ENCODE measurements around the gene DKK3.

The DKK3 gene

GRCh38 chr11:11937433-11937832 is 71.0 kb downstream of the DKK3 start:
- no peak for DNase-seq (ENCODE audit: low read depth, low spot score)
- Histone ChIP-seq H3K9me3 (ENCODE audit: control insufficient read depth, insufficient read depth, low read length) (no peaks in the 10 kb centered on the region), H3K4me3 (ENCODE audit: low read length) (no peak overlapping the region), H3K27me3 (ENCODE audit: control insufficient read depth, insufficient read depth, low read length) (no peaks in the 10 kb centered on the region), H3K4me1 (ENCODE audit: control insufficient read depth, insufficient read depth, low read length) (no peaks in the 10 kb centered on the region; the same call in 1 of the 2 replicates), H3K27ac (ENCODE audit: low read length) (no peak overlapping the region), H3K36me3 (ENCODE audit: control insufficient read depth, insufficient read depth, low read length) (no peaks in the 10 kb centered on the region)
- WGBS (ENCODE audit: insufficient coverage, insufficient read length), result no CpG with 5 or more reads among the region's 3 CpGs

DNA sequence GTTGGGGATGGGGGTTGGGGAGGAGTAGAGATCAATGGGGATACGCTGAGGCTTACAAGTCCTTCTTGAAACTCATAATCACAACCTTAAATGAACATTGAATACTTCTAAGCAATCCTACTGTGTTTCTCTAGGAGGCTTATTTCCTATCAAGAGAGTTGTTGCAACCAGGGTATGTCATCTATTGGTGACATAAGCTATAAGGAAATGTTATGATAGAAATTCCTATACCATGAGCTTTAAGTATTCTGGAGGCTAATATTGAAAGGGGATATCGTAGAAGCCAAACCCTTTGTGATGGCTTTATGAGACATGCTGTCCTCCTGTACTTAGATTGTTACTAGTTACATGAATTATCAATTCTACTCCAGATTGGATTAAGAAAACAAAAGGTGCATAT is 72.9 kb downstream of the DKK3 start:
- H3K27me3 ChIP-seq (ENCODE audit: control insufficient read depth, insufficient read depth, low read length), result no peaks in the 10 kb centered on the region
- no peaks in the 10 kb centered on the region for H3K4me1 ChIP-seq (ENCODE audit: control insufficient read depth, insufficient read depth, low read length)
- no peak for DNase-seq (ENCODE audit: low read depth, low spot score)
- no peaks in the 10 kb centered on the region for H3K36me3 ChIP-seq (ENCODE audit: control insufficient read depth, insufficient read depth, low read length)
- H3K4me3 ChIP-seq (ENCODE audit: low read length), result no peak overlapping the region
- no peaks in the 10 kb centered on the region for H3K9me3 ChIP-seq (ENCODE audit: control insufficient read depth, insufficient read depth, low read length)
- H3K27ac ChIP-seq (ENCODE audit: low read length), result no peak overlapping the region
- no CpG with 5 or more reads among the region's 2 CpGs for WGBS (ENCODE audit: insufficient coverage, insufficient read length)

DNA sequence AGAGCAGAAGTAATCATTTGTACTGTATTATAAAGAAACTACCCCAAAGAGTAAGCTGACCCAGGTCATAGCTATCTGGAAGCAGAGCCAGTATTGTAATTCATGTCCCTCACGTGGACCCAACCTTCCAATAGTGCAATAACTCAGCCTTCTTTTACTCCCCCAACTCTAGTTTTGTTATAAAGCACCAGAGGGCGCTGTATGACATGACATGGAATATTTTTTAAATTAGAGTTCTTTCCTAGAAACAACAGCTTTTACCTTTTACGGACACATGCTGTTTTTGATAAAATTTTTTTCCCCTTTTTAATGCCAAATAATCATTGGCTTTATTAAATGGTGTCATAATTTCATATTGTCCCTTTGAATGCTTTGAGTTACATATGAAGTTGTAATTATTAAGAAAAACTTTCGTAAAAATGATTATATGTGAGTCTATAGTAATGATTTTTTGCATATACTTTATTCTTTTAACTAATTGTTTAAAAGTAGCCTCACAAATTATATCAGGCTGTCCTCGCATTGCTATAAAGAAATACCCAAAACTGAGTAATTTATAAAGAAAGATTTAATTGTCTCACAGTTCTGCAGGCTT is 76.9 kb downstream of the DKK3 start:
- Histone ChIP-seq H3K36me3 (ENCODE audit: control insufficient read depth, insufficient read depth, low read length) (no peaks in the 10 kb centered on the region), H3K9me3 (ENCODE audit: control insufficient read depth, insufficient read depth, low read length) (no peaks in the 10 kb centered on the region), H3K4me3 (ENCODE audit: low read length) (no peak overlapping the region), H3K27ac (ENCODE audit: low read length) (no peak overlapping the region), H3K27me3 (ENCODE audit: control insufficient read depth, insufficient read depth, low read length) (no peaks in the 10 kb centered on the region), H3K4me1 (ENCODE audit: control insufficient read depth, insufficient read depth, low read length) (no peaks in the 10 kb centered on the region)
- no peak for DNase-seq (ENCODE audit: low read depth, low spot score)
- no CpG with 5 or more reads among the region's 5 CpGs for WGBS (ENCODE audit: insufficient coverage, insufficient read length)

- H3K27me3 ChIP-seq (ENCODE audit: control insufficient read depth, insufficient read depth, low read length), result no peaks in the 10 kb centered on the region
- no peak overlapping the region for H3K4me3 ChIP-seq (ENCODE audit: low read length)
- no peak overlapping the region for H3K27ac ChIP-seq (ENCODE audit: low read length)
- no CpG with 5 or more reads among the region's 2 CpGs for WGBS (ENCODE audit: insufficient coverage, insufficient read length)
- no peaks in the 10 kb centered on the region for H3K36me3 ChIP-seq (ENCODE audit: control insufficient read depth, insufficient read depth, low read length)
- no peaks in the 10 kb centered on the region for H3K4me1 ChIP-seq (ENCODE audit: control insufficient read depth, insufficient read depth, low read length)
- no peaks in the 10 kb centered on the region for H3K9me3 ChIP-seq (ENCODE audit: control insufficient read depth, insufficient read depth, low read length)
- no peak for DNase-seq (ENCODE audit: low read depth, low spot score)
Measured at GRCh38 chr11:11929920-11930319, 78.5 kb downstream of the DKK3 start.

DNA sequence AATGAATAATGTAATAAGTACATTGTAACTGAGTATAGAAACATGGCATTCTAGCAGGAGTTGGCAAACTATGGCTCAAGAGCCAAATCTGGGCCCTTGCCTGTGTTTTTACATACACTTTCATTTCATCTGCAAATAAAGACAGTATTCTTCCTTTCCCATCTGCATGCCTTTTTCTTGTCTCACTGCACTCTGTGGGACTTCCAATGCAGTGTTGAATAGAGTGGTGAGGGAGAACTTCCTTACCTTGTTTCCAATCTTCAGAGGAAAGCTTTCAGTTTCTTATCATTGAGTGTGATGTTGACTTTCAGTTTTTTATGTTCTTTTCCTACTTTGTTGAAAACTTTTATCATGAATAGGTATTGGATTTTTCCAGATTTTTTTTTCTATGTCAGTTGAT is 84.6 kb downstream of the DKK3 start:
- no peaks in the 10 kb centered on the region for H3K36me3 ChIP-seq (ENCODE audit: control insufficient read depth, insufficient read depth, low read length)
- no peak overlapping the region for H3K27ac ChIP-seq (ENCODE audit: low read length)

DNA sequence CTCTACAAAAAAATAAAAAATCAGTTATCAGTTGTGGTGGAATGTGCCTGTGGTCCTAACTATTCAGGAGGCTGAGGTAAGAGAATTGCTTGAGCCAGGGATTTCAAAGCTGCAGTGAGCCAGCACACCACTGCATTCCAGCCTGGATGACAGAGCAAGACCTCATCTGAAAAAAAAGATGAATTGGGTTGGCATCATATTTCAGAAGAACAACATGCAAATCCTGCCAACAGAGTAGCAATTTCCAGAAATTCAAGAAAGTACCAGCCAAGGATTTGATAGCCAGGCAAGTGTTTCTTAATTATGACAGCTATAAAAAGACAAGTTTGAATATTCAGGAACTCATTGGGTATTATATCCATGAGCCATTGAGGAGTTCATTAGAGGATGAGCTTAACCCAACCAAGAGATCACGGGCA is 91.4 kb downstream of the DKK3 start:
- no peak for DNase-seq (ENCODE audit: low read depth, low spot score)
- no peaks in the 10 kb centered on the region for H3K36me3 ChIP-seq (ENCODE audit: control insufficient read depth, insufficient read depth, low read length)
- H3K4me1 ChIP-seq (ENCODE audit: control insufficient read depth, insufficient read depth, low read length), result no peaks in the 10 kb centered on the region
- no peak overlapping the region for H3K27ac ChIP-seq (ENCODE audit: low read length)
- H3K9me3 ChIP-seq (ENCODE audit: control insufficient read depth, insufficient read depth, low read length), result no peaks in the 10 kb centered on the region
- H3K4me3 ChIP-seq (ENCODE audit: low read length), result no peak overlapping the region
- no CpG with 5 or more reads among the region's 1 CpG for WGBS (ENCODE audit: insufficient coverage, insufficient read length)
- H3K27me3 ChIP-seq (ENCODE audit: control insufficient read depth, insufficient read depth, low read length), result no peaks in the 10 kb centered on the region

More for the DNA sequence above, 84.6 kb downstream of the DKK3 start:
- H3K4me3 ChIP-seq (ENCODE audit: low read length), result no peak overlapping the region
- H3K4me1 ChIP-seq (ENCODE audit: control insufficient read depth, insufficient read depth, low read length), result no peaks in the 10 kb centered on the region
- no peaks in the 10 kb centered on the region for H3K27me3 ChIP-seq (ENCODE audit: control insufficient read depth, insufficient read depth, low read length)
- H3K9me3 ChIP-seq (ENCODE audit: control insufficient read depth, insufficient read depth, low read length), result no peaks in the 10 kb centered on the region
- no peak for DNase-seq (ENCODE audit: low read depth, low spot score)

DNA sequence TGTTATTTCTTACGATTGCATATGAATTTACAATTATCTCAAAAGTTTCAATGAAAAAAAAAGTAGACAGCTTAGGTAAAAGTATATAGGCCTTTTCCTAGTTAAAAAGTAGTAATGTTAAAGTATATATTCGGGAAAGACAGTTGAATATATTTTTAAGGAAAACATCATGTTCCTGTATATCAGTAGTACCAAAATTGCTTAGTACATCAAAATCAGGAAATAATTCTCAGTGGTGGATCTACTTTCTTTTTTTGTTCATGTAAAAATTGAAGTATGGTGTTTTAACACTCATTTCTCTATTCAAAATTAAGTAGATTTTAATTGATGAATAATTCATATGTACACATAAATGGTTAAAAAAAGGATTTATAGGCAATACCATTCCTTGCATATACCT is 92.8 kb downstream of the DKK3 start:
- no peak overlapping the region for H3K27ac ChIP-seq (ENCODE audit: low read length)
- H3K27me3 ChIP-seq (ENCODE audit: control insufficient read depth, insufficient read depth, low read length), result no peaks in the 10 kb centered on the region
- H3K4me1 ChIP-seq (ENCODE audit: control insufficient read depth, insufficient read depth, low read length), result no peaks in the 10 kb centered on the region
- H3K4me3 ChIP-seq (ENCODE audit: low read length), result no peak overlapping the region
- DNase-seq (ENCODE audit: low read depth, low spot score), result no peak
- no peaks in the 10 kb centered on the region for H3K9me3 ChIP-seq (ENCODE audit: control insufficient read depth, insufficient read depth, low read length)
- H3K36me3 ChIP-seq (ENCODE audit: control insufficient read depth, insufficient read depth, low read length), result no peaks in the 10 kb centered on the region
- WGBS (ENCODE audit: insufficient coverage, insufficient read length), result 100% methylated on average over 1 of the region's 2 CpGs

- H3K27me3 ChIP-seq (ENCODE audit: control insufficient read depth, insufficient read depth, low read length), result no peaks in the 10 kb centered on the region
- H3K27ac ChIP-seq (ENCODE audit: low read length), result no peak overlapping the region
- no peaks in the 10 kb centered on the region for H3K36me3 ChIP-seq (ENCODE audit: control insufficient read depth, insufficient read depth, low read length)
- no CpG with 5 or more reads among the region's 1 CpG for WGBS (ENCODE audit: insufficient coverage, insufficient read length)
- H3K4me3 ChIP-seq (ENCODE audit: low read length), result no peak overlapping the region
- H3K4me1 ChIP-seq (ENCODE audit: control insufficient read depth, insufficient read depth, low read length), result no peaks in the 10 kb centered on the region
- no peak for DNase-seq (ENCODE audit: low read depth, low spot score)
- H3K9me3 ChIP-seq (ENCODE audit: control insufficient read depth, insufficient read depth, low read length), result no peaks in the 10 kb centered on the region
Measured at GRCh38 chr11:11913395-11913794, 95.0 kb downstream of the DKK3 start.
